Activated naive CD8-positive, alpha-beta T cell (primary cell): Measurements from ENCODE around the gene HCFC1R1.

Source experiments
- H3K27ac Mint-ChIP-seq: one replicate; pipeline ENCODE4 v1.8.0; 2021; ENCODE audit warnings: mixed read lengths
- H3K27me3 Mint-ChIP-seq: one replicate; pipeline ENCODE4 v1.8.0; 2021; ENCODE audit warnings: mixed read lengths
- H3K36me3 Mint-ChIP-seq: one replicate; pipeline ENCODE4 v1.8.0; 2021; ENCODE audit warnings: mixed read lengths
- H3K4me1 Mint-ChIP-seq: one replicate; pipeline ENCODE4 v1.8.0; 2021; ENCODE audit warnings: low read depth, mixed read lengths
- H3K4me3 Mint-ChIP-seq: one replicate; pipeline ENCODE4 v1.8.0; 2021; ENCODE audit warnings: mild to moderate bottlenecking, mixed read lengths
- H3K9me3 Mint-ChIP-seq: one replicate; pipeline ENCODE4 v1.8.0; 2021; ENCODE audit warnings: low read depth, mixed read lengths

Gene HCFC1R1

GRCh38 chr16:2975161-2975795 is 48.5 kb downstream of the HCFC1R1 start:
- no peak overlapping the region for H3K27ac Mint-ChIP-seq
- no peaks in the 10 kb centered on the region for H3K9me3 Mint-ChIP-seq
- H3K36me3 Mint-ChIP-seq: no peaks in the 10 kb centered on the region
- peaks cover 8% of the 10 kb centered on the region for H3K4me1 Mint-ChIP-seq
- peaks cover 4% of the 10 kb centered on the region for H3K27me3 Mint-ChIP-seq
- no peak overlapping the region for H3K4me3 Mint-ChIP-seq

DNA sequence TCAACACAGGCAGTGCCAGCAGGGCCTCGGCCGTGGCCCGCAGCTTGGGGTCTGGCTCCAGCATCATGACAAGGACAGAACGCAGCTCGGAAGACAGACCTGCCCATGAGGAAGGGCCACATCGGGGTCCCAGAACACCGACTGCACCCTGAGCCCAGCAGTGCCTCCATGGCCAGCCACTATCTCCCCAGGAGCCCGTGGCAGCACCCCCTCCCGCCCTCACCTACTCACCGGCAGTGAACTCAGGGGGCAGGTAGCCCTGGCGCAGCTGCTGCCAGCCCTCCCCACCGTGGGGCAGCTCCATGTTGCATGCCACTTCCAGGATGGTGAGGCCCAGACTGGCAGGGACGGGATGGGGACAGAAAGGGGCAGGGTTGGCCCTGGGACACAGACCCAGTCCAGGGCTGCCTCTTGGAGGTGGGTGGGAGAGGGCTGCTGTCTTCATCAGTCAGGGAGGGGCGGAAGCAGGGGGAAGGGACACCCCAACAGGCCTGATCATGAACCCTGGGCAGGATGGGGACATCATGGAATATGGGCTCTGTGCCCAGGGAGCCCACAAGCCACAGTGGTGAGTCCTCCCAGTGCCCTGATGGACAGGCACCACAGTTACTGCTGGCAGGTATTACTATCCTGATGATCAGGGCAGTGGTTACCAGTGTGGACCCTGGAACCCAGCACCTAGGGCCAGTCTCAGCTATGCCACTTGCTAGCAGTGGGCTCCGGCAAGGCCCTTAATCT is 49.3 kb downstream of the HCFC1R1 start:
- H3K4me3 Mint-ChIP-seq: no peak overlapping the region
- peaks cover 8% of the 10 kb centered on the region for H3K4me1 Mint-ChIP-seq
- H3K27ac Mint-ChIP-seq: no peak overlapping the region
- peaks cover 4% of the 10 kb centered on the region for H3K27me3 Mint-ChIP-seq
- H3K36me3 Mint-ChIP-seq: no peaks in the 10 kb centered on the region
- H3K9me3 Mint-ChIP-seq: no peaks in the 10 kb centered on the region

DNA sequence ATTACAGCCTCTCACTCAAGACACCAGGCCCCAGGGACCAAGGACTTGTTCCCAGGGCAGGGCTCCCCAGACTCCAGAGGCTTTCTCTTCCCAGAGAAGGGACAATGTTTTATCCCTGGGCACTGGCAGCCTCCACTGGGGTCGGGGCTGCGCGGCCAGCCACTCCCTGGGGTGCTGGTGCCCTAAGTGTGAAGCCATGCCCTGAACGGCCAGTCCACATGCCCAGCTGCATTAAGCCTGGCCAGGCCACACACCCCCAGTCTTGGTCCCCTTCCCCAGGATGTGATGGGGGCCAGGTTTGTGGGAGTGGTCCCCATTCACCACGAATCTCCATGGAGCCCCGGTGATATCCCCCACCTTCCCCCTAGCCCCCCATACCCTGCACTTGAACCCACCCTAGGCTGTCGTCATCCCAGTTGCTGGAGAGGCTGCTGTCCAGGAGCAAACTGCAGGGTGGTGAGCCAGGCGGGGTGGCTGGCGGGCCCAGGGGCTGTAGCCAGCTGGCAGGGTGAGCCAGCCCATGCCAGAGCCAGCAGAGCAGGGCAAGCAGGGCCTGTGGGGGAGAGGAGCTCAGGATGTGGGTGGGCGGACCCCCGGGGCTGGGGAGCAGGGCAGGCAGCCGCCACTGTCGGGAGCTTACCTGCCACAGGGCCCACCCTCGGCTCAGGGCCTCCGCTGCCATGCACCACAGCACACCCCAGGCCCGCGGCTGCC is 50.0 kb downstream of the HCFC1R1 start:
- H3K36me3 Mint-ChIP-seq: no peaks in the 10 kb centered on the region
- H3K27me3 Mint-ChIP-seq: peaks cover 4% of the 10 kb centered on the region
- no peaks in the 10 kb centered on the region for H3K9me3 Mint-ChIP-seq
- H3K4me3 Mint-ChIP-seq: no peak overlapping the region
- peaks cover 8% of the 10 kb centered on the region for H3K4me1 Mint-ChIP-seq
- H3K27ac Mint-ChIP-seq: no peak overlapping the region

DNA sequence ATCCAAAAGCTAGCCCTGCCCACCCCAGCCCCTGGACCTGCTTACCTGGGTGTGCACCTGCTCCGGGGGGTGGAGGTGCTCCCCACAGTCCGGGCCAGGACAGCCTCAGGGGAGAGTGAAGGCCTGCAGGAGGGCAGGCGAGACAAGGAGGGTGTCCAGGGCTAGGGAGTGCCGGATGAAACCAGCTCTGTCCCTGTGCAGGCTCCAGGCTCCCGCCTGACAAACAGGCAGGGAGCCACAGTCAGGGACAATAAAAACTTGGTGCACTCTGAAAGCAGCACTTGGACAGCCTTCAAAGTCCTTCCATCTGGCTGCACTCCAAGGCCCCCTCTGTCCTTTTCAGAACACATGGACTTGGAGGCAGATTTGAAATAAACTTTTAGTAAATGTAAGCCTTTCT is 50.6 kb downstream of the HCFC1R1 start:
- Mint-ChIP-seq H3K27ac (no peak overlapping the region), H3K4me1 (peaks cover 15% of the 10 kb centered on the region), H3K9me3 (no peaks in the 10 kb centered on the region), H3K27me3 (peaks cover 8% of the 10 kb centered on the region), H3K36me3 (no peaks in the 10 kb centered on the region), H3K4me3 (no peak overlapping the region)
